GM18907 (cell line): Measurements from ENCODE around the gene ZNF860.
"Not testable (repeated sequence)": the region's sequence is repeated elsewhere in the genome, so short reads cannot be mapped to it uniquely, and the experiment has no call there.

Experiments used
- ATAC-seq: cut with Tn5 transposase; IDR thresholded peaks from one replicate; pipeline ENCODE4 v1.9.1; 2021; ENCODE audit warnings: mild to moderate bottlenecking, moderate library complexity; ENCODE audit not compliant: unreplicated experiment

Gene ZNF860

DNA sequence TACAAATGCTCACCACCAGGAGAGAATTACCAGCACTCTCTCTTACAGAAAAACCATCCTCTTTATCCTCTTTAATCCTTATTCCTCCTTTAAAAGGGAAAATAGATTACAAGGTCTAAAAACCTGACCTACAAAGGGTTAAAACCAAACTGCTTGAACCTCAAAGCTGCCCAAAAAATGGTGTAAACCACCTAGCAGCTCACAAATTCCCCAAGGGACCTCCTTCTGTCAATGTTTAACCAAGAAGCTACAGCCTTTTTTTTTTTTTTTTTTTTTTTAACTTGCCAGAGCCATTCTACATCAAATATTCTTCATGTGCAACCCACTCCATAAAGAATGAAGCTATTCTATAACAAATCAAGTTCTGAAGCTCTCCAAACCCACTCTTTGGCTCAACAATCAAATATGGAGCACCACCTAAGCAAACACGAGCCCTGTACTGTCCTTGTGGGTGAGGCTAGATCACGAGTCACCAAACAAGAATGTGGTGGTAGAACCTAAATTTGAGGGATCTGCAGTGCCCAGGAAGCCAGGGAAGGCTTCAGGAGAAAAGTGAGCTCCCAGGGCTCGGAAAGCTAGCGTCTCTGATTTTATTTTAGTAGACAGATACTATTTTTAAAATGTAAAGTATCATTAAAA is 20.6 kb upstream of the ZNF860 start:
- ATAC-seq, result peak; percentile 75

DNA sequence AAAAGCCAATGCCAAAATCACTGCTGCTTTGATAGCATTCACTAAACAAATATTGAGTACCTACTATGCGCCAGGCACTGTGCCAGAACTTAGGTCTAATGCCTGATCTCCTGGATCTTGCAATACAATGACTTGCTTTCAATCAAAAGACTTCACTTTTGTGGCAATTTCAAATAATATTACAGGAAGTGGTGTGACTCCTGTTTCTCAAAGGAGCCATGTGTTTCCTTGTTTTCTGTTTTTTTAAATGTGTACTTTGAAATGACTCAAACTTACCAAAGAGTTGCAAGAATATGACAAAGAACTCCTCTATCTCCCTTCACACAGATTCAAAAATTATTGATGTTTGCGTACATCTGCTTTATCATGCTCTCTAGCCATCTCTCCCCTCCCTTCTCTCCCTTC is 18.7 kb upstream of the ZNF860 start:
- no peak for ATAC-seq

GRCh38 chr3:31966978-31967591 is 14.5 kb upstream of the ZNF860 start:
- ATAC-seq, result no peak

- no peak for ATAC-seq
Observed at GRCh38 chr3:31967592-31967991, 14.0 kb upstream of the ZNF860 start.

DNA sequence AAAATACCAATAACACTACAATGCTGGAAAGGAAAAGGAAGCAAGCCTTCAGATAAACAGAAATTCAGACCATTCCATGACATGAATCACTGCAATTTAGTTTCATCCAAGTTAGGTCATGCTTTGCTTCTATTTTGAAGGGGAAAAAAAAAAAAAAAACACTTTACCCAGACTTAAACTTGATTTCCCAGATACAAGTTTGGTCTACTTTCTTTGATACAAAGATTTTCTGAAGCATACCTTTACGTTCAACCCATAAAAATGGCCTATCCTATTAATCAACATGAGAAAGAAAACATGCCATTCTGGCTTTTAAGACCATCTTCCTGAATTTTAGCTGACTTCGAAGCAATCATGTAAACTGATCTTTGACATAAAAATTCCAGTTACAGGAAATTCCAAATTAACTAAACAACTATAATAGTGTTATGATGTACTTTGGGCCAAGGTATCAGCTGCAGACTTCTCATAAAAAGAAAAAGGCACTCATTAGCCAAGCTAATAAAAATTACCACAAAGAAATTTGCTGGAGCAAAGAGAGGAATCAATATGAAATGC is 13.1 kb upstream of the ZNF860 start:
- no peak for ATAC-seq

DNA sequence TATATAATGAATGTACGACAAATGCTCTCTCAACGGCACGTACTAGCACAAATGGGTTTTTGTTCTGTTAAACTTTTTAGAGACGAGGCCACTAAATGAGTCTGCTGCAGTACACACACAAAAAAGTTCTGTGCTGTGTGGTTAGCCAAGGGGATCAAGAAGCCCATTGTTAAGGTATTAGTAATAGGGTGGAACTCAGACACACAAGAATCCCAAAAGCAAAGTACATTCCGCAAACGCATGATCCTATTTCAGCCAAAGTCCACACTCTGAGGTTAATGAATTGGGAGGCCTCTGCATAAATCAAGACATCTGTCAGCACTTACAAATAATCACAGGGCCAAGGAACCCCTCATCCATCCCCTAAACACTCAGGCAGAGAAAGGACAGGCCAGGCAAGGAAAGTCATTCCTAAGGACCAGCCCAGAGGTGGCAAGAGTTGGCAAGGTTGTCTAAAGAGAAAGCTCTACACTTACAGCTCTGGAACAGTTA is 12.6 kb upstream of the ZNF860 start:
- no peak for ATAC-seq

- no peak for ATAC-seq
Observed at GRCh38 chr3:31971607-31972006, 9.9 kb upstream of the ZNF860 start.

DNA sequence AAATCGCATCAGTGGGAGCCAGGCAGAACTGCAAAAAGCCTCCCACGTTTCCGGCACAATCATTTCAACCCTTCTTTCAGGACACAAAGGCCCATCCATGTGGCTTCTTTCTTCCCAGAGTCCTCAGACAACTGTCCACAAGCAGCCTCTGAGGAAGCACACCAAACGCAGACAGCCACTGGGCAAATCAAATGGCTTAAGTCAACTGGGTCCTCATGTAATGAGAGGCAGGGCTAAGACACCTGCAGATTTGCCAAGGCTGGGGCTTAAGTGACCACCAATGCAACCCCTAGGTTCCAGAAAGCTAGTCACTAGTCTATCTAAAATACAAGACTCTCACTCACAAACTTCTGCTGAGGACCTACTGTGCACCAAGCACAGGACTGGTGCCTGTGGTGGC is 8.5 kb upstream of the ZNF860 start:
- no peak for ATAC-seq

- ATAC-seq, result no peak
Observed at GRCh38 chr3:31973837-31974236, 7.7 kb upstream of the ZNF860 start.

- ATAC-seq, result no peak
Observed at GRCh38 chr3:31974471-31974870, 7.1 kb upstream of the ZNF860 start.

DNA sequence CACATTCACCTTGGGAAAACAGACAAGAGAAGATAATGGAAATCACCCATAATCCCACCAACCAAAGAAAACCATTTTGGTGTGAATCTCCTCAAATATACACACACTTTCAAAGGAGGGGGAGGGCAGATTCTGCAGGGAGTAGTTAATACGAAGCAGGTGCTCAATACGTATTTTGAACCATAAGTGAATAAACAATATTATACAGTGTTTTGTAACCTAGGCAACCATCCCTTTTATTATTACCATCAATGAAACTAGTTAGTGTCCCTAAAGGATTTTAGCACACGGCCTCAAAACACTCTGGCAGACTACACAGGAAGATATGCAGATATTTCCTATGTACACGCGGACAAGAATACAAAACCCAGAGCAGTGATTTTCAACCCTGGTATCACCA is 6.6 kb upstream of the ZNF860 start:
- ATAC-seq, result no peak

DNA sequence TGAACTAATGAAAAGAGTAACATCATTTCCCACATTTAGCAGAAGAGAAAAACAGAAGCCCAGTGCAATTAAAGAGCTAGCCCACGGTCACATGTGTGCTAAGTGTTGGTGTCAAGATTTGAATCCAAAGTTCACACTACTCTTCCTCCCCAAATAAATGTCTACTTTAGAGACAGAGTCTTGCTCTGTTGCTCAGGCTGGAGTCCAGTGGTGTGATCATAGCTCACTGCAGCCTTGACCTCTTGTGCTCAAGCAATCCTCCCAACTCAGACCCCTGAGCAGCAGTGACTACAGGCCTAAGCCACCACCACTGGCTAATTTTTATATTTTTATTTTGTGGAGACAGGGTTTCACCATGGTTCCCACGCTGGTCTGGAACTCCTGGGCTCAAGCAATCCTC is 5.2 kb upstream of the ZNF860 start:
- ATAC-seq, result no peak

GRCh38 chr3:31977736-31978135 is 3.8 kb upstream of the ZNF860 start:
- ATAC-seq, result no peak

DNA sequence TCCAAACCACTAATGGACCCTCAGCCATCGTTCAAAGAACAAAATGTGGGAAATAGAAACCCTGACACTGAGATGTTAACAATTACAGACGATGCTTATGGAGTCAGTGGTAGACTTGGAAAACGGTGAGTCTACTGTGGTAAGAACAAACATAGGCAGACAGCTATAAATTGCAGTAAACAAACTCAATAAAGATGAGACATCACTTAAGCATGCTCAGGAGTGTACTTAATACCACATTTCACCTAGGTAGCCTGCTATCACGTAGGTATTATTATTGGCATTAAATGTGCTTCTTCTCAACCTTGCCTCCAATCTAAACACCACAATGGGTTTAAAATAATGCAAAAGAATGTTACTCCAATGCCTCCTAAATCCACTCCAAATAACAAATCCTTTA is 3.0 kb upstream of the ZNF860 start:
- no peak for ATAC-seq

- no peak for ATAC-seq
Observed at GRCh38 chr3:31979001-31979697, 2.4 kb upstream of the ZNF860 start.

DNA sequence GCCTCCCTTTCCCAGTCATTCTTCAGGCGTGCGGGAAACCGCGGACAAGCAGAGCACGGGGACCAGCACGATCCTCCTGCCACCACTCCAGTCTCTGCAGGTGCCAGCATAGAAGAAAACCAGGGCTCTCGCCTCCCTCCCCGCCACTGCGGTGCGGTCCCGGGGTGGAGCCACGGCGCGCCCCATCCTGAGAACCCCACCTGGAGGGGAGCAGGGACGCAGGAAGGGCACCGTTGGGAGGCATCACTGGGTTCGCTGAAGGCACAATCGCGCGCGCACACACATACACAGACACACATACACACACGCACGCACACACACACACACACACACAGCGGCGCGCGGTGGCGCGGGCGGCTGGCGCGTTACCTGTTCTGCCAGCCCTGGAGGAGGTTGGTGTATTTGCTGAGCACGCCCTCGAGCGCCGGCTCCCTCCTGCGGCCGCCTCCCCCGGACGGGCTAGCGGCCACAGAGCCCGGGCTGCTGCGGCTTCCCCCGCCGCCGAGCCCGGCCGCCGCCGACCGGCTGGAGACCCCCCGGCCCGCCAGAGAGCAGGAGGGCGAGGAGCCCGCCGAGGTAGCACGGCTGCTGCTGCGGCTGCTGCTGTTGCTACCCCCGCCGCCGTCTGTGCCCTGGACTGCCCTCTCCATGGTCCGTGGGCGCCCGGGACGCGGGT is 882 bp upstream of the ZNF860 start:
- ATAC-seq, result peak; percentile 58

DNA sequence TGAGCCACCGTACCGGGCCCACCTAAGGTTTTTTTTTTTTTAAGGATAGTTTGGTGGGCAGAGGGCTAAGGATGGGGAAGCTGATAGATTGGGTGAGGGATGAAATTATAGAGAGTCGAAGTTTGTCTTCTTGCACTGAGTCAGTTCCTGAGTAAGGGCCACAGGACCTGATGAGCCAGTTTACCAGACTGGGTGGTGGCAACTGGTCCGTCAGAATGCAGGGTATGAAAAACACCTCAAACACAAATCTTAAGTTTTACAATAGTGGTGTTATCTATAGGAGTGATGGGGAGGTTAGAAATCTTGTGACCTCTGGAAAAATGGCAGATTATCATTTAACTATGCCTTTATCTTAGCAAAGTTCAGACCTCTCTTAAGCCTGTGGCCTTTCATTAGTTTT is 2.8 kb downstream of the ZNF860 start:
- ATAC-seq, result no peak

GRCh38 chr3:31985831-31986230 is 4.3 kb downstream of the ZNF860 start:
- no peak for ATAC-seq

DNA sequence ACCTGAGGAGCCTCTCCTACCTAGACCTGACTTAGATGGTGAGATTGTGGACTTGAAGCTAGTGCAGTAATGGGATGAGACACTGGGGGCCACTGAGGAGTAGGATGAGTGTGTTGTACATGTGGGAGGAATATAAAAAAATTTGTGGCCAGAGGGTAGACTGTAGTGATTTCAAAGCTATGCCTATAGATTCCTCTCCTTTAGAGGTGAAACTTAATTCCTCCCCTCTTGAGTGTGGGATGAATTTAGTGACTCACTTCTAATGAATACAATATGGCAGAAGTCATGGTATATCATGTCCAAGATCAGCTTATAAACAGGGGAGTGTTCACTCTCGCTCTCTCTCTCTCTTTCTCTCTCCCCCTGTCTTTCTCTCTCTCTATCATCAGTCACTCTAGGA is 6.7 kb downstream of the ZNF860 start:
- ATAC-seq, result no peak

GRCh38 chr3:31992995-31993394 is 11.4 kb downstream of the ZNF860 start:
- not testable (repeated sequence) for ATAC-seq

DNA sequence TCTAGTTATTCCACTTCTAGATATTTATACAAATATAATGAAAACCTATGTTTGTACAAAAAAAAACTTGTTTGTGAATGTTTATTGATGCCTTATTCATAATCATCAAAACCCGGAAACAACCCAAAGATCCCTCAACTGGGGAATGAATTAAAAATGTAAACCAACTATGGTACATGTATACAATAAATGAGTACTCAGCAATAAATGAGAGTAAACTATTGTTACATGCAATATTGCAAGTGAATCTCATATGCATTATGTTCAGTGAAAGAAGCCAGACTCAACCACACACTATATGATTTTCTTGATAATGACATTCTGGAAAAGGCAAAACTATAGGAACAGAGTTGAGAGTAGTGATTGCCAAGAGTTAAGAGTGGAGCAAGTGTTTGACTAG is 12.3 kb downstream of the ZNF860 start:
- no peak for ATAC-seq
